ENCODE results near the gene PA2G4.

PA2G4 gene

GRCh38 chr12:56084958-56085543 is 19.3 kb upstream of the PA2G4 start:
- Histone ChIP-seq H3K27ac (no peak overlapping the region), H3K4me3 (no peak overlapping the region)
- DNase-seq (ENCODE audit: low spot score), result no peak
- TF ChIP-seq, protein P1, sequence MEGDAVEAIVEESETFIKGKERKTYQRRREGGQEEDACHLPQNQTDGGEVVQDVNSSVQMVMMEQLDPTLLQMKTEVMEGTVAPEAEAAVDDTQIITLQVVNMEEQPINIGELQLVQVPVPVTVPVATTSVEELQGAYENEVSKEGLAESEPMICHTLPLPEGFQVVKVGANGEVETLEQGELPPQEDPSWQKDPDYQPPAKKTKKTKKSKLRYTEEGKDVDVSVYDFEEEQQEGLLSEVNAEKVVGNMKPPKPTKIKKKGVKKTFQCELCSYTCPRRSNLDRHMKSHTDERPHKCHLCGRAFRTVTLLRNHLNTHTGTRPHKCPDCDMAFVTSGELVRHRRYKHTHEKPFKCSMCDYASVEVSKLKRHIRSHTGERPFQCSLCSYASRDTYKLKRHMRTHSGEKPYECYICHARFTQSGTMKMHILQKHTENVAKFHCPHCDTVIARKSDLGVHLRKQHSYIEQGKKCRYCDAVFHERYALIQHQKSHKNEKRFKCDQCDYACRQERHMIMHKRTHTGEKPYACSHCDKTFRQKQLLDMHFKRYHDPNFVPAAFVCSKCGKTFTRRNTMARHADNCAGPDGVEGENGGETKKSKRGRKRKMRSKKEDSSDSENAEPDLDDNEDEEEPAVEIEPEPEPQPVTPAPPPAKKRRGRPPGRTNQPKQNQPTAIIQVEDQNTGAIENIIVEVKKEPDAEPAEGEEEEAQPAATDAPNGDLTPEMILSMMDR (IDR thresholded peaks at IDR 0.05), result no peak

DNA sequence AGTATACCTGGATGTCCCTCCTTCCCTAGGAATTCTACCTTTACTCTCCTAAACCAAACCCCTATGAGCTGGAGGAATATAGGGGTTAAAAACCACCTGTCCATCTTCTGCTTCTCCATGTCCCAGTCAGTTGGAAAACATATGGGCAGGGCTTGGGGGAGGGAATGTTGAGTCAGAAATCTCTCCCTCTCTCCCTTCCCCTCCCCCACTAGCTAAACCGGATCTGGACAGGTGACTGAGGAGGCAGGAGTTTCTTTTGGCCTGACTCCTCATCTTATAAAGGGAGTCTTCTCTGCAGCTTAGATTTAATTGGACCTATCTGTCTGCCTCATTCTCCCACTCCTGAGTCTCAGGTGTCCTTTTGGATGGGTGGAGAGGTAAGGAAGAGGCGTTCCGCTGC is 18.3 kb upstream of the PA2G4 start:
- no peak for DNase-seq (ENCODE audit: low spot score)
- Histone ChIP-seq H3K27ac (no peak overlapping the region), H3K4me3 (no peak overlapping the region)
- TF ChIP-seq, protein P1 (IDR thresholded peaks at IDR 0.05), result no peak

DNA sequence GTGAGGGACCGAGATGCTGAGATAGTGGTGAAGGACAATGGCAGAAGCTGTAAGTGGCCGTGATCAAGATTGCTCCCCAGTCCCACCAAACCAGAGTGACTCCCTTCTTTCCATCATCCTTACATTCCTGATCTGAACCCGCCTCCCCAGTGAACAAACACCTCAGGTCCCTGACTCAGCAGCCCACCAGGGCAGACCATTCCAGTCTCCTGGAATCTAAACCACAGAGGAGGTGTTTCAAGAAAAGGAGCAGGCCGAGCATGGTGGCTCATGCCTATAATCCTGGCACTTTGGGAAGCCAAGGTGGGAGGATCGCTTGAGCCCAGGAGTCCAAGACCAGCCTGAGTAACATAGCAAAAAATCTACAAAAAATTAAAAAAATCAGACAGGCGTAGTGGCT is 17.8 kb upstream of the PA2G4 start:
- no peak overlapping the region for H3K27ac ChIP-seq
- TF ChIP-seq, protein P1 (IDR thresholded peaks at IDR 0.05), result no peak
- no peak for DNase-seq (ENCODE audit: low spot score)
- H3K4me3 ChIP-seq, result no peak overlapping the region

GRCh38 chr12:56087220-56087619 is 17.1 kb upstream of the PA2G4 start:
- no peak overlapping the region for H3K27ac ChIP-seq
- no peak overlapping the region for H3K4me3 ChIP-seq
- no peak for DNase-seq (ENCODE audit: low spot score)
- TF ChIP-seq, protein P1 (IDR thresholded peaks at IDR 0.05), result no peak

GRCh38 chr12:56097738-56098137 is 6.6 kb upstream of the PA2G4 start:
- Histone ChIP-seq H3K27ac (no peak overlapping the region), H3K4me3 (no peak overlapping the region)
- TF ChIP-seq, protein P1 (IDR thresholded peaks at IDR 0.05), result no peak
- no peak for DNase-seq (ENCODE audit: low spot score)

DNA sequence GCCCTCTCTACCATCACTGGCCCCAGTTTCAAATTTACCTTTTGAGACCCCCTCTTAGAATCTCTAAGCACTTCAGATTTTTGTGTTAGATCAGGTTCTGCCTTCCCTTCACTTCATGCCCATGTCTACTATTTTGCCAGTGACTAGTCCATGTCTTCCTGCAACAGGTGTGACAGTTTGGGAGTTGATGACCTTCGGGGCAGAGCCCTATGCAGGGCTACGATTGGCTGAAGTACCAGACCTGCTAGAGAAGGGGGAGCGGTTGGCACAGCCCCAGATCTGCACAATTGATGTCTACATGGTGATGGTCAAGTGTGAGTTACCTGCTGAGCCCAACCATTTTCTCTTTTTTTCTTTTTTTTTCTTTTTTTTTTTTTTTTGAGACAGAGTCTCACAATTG is 5.8 kb upstream of the PA2G4 start:
- Histone ChIP-seq H3K27ac (no peak overlapping the region), H3K4me3 (no peak overlapping the region)
- TF ChIP-seq, protein P1 (IDR thresholded peaks at IDR 0.05), result no peak
- DNase-seq (ENCODE audit: low spot score), result no peak

- TF ChIP-seq, protein P1 (IDR thresholded peaks at IDR 0.05), result no peak
- DNase-seq (ENCODE audit: low spot score), result no peak
- H3K4me3 ChIP-seq, result no peak overlapping the region
- no peak overlapping the region for H3K27ac ChIP-seq
Observed at GRCh38 chr12:56099787-56100186, 4.6 kb upstream of the PA2G4 start.
